Prostate gland (tissue), 2 donors: ENCODE measurements around the gene DBET. TPM values are rescaled to one million over a fixed set of nuclear protein-coding genes. Genes with fewer than 3 reads are reported as not detected.
"Not testable (repeated sequence)": the region's sequence is repeated elsewhere in the genome, so short reads cannot be mapped to it uniquely, and the experiment has no call there.

Source experiments
- DNase-seq: peaks from one replicate; pipeline ENCODE4 v3.0.0-alpha.2; 2019; ENCODE audit warnings: low spot score
- H3K27ac ChIP-seq, 2 donors: fragments of 200-600 bp; sonication (generic); 2 replicates each; pipeline ENCODE4 v1.5.1; 2017 to 2019
- H3K27me3 ChIP-seq: fragments of 200-600 bp; sonication (generic); replicated peaks from 2 replicates; pipeline ENCODE4 v1.5.1; 2019; ENCODE audit not compliant: insufficient read depth
- H3K36me3 ChIP-seq, 2 donors: fragments of 200-600 bp; sonication (generic); 1 replicate in 1 of 2; 2 replicates in 1 of 2; pipeline versions ENCODE4 v1.5.1 to v1.8.1; 2017 to 2019
- H3K4me1 ChIP-seq: fragments of 200-600 bp; sonication (generic); replicated peaks from 2 replicates; pipeline ENCODE4 v1.5.1; 2019
- H3K4me3 ChIP-seq, 2 donors: fragments of 200-600 bp; sonication (generic); 2 replicates each; pipeline ENCODE4 v1.5.1; 2017 to 2019
- H3K9me3 ChIP-seq: fragments of 200-600 bp; sonication (generic); 2 replicates; pipeline ENCODE4 v1.5.1; 2017
- WGBS: methylation state at CpG from one replicate; pipeline ENCODE4 v1.1.5; 2018; 5-methylcytosine and 5-hydroxymethylcytosine counted together
- intact Hi-C: fragments of 100-400 bp; cut with DNase I; formaldehyde crosslinking; loops from one replicate; pipeline ENCODE4 v1.14.2; 2022
- small RNA-seq, 2 donors: library from RNA; depleted of rRNA; stranded (forward); fragments of <200 nt; gene quantifications; one replicate each; pipeline ENCODE3, GENCODE V24; 2016
- total RNA-seq, 2 donors: library from RNA; depleted of rRNA; stranded (reverse); fragments of >200 nt; gene quantifications; one replicate each; pipeline ENCODE4 v1.1.0, GENCODE V29; 2016

The DBET gene
- total RNA-seq, 2 donors from 2014 or later, result 0.05 TPM; not detected in 1

GRCh38 chr4:190110033-190110432, 45.7 kb downstream of the DBET start:
- H3K4me3 ChIP-seq, H3K27ac ChIP-seq, H3K4me1 ChIP-seq, intact Hi-C loops, H3K27me3 ChIP-seq, H3K36me3 ChIP-seq, H3K9me3 ChIP-seq: not testable (repeated sequence)
- DNase-seq, result peak; percentile 3

- H3K36me3 ChIP-seq, DNase-seq, H3K4me1 ChIP-seq, H3K4me3 ChIP-seq, H3K27ac ChIP-seq, H3K27me3 ChIP-seq, H3K9me3 ChIP-seq, intact Hi-C loops: not testable (repeated sequence)
- WGBS, result 57% methylated on average over 4 of the region's 4 CpGs
These were observed 46.4 kb downstream of the DBET start for GRCh38 chr4:190110570-190111295.

- intact Hi-C loops, H3K27me3 ChIP-seq, H3K4me1 ChIP-seq, H3K27ac ChIP-seq, H3K9me3 ChIP-seq, H3K36me3 ChIP-seq, H3K4me3 ChIP-seq, DNase-seq: not testable (repeated sequence)
- 72% methylated on average over 3 of the region's 3 CpGs for WGBS
These were observed 48.6 kb downstream of the DBET start for GRCh38 chr4:190112879-190113278.

- H3K27me3 ChIP-seq, H3K36me3 ChIP-seq, H3K4me3 ChIP-seq, H3K4me1 ChIP-seq, H3K27ac ChIP-seq, intact Hi-C loops, H3K9me3 ChIP-seq: not testable (repeated sequence)
- peak; percentile 3 for DNase-seq
- 53% methylated on average over 3 of the region's 3 CpGs for WGBS
These were observed 50.7 kb downstream of the DBET start for GRCh38 chr4:190114991-190115390.

Small RNA genes within 50 kb of the gene (small RNA-seq; reads per million reads assigned to genes)
- gene RNA5SP174 (0.65 to 3.3 reads per million in 2 donors), gene RNA5SP175 (1.6 to 2.8 reads per million in 2 donors)

Other genes with a start within 250 kb of the DBET start
- gene FRG1, start 123.6 kb upstream of the DBET start, total RNA-seq, result 10 to 100 TPM; 28.2 to 53.4 TPM
- gene FRG2, start 37.2 kb upstream of the DBET start, total RNA-seq, result not detected
- gene DUX4, start 109.3 kb downstream of the DBET start, total RNA-seq, result not detected